Middle frontal gyrus (tissue), 1 donor: ENCODE data around the gene POTEH.
"Not testable (repeated sequence)": the region's sequence is repeated elsewhere in the genome, so short reads cannot be mapped to it uniquely, and the experiment has no call there.

Experiments
- DNase-seq: peaks from one replicate; pipeline ENCODE4 v3.0.0-alpha.2; 2015; ENCODE audit warnings: low spot score; ENCODE audit errors: extremely low spot score

Gene POTEH

GRCh38 chr22:15689749-15690125, at the start of gene POTEH:
Gene POTEH (plus strand): TSS chr22:15690026. CDS start chr22:15690078, 52 bp downstream.
- not testable (repeated sequence) for DNase-seq

- not testable (repeated sequence) for DNase-seq
Observed at GRCh38 chr22:15642288-15642861, 47.5 kb upstream of the POTEH start.

GRCh38 chr22:15651954-15652353, 37.9 kb upstream of the POTEH start:
- not testable (repeated sequence) for DNase-seq

- DNase-seq, result not testable (repeated sequence)
Observed at GRCh38 chr22:15652738-15653137, 37.1 kb upstream of the POTEH start.

GRCh38 chr22:15653241-15653640, 36.6 kb upstream of the POTEH start:
- not testable (repeated sequence) for DNase-seq

- not testable (repeated sequence) for DNase-seq
Observed at GRCh38 chr22:15661102-15661501, 28.7 kb upstream of the POTEH start.

GRCh38 chr22:15664682-15665081, 25.1 kb upstream of the POTEH start:
- not testable (repeated sequence) for DNase-seq

- DNase-seq, result not testable (repeated sequence)
Observed at GRCh38 chr22:15665478-15665877, 24.3 kb upstream of the POTEH start.

GRCh38 chr22:15669430-15669829, 20.4 kb upstream of the POTEH start:
- DNase-seq, result not testable (repeated sequence)

GRCh38 chr22:15679702-15680101, 10.1 kb upstream of the POTEH start:
- DNase-seq, result not testable (repeated sequence)

- not testable (repeated sequence) for DNase-seq
Observed at GRCh38 chr22:15684115-15684514, 5.7 kb upstream of the POTEH start.

- not testable (repeated sequence) for DNase-seq
Observed at GRCh38 chr22:15684695-15685094, 5.1 kb upstream of the POTEH start.

- not testable (repeated sequence) for DNase-seq
Observed at GRCh38 chr22:15685641-15686040, 4.2 kb upstream of the POTEH start.

- DNase-seq, result not testable (repeated sequence)
Observed at GRCh38 chr22:15687086-15687485, 2.7 kb upstream of the POTEH start.

- not testable (repeated sequence) for DNase-seq
Observed at GRCh38 chr22:15687676-15688075, 2.1 kb upstream of the POTEH start.

- DNase-seq, result not testable (repeated sequence)
Observed at GRCh38 chr22:15688090-15688489, 1.7 kb upstream of the POTEH start.

GRCh38 chr22:15689012-15689748, 646 bp upstream of the POTEH start:
- not testable (repeated sequence) for DNase-seq

- not testable (repeated sequence) for DNase-seq
Observed at GRCh38 chr22:15713600-15713999, 23.8 kb downstream of the POTEH start.

GRCh38 chr22:15714125-15714524, 24.3 kb downstream of the POTEH start:
- not testable (repeated sequence) for DNase-seq

- DNase-seq, result not testable (repeated sequence)
Observed at GRCh38 chr22:15721884-15722283, 32.1 kb downstream of the POTEH start.

GRCh38 chr22:15729209-15729917, 39.5 kb downstream of the POTEH start:
- not testable (repeated sequence) for DNase-seq

- not testable (repeated sequence) for DNase-seq
Observed at GRCh38 chr22:15731023-15731422, 41.2 kb downstream of the POTEH start.
